ENCODE data around the gene TRERF1. TPM values are rescaled to one million over a fixed set of nuclear protein-coding genes. Genes with fewer than 3 reads are reported as not detected.
A peak's percentile ranks its signal among the peaks of the same experiment; 100 is the strongest.

Gene TRERF1
- total and polyA plus RNA-seq, 2 experiments from 2014 or later: 6.4 to 8.7 TPM

DNA sequence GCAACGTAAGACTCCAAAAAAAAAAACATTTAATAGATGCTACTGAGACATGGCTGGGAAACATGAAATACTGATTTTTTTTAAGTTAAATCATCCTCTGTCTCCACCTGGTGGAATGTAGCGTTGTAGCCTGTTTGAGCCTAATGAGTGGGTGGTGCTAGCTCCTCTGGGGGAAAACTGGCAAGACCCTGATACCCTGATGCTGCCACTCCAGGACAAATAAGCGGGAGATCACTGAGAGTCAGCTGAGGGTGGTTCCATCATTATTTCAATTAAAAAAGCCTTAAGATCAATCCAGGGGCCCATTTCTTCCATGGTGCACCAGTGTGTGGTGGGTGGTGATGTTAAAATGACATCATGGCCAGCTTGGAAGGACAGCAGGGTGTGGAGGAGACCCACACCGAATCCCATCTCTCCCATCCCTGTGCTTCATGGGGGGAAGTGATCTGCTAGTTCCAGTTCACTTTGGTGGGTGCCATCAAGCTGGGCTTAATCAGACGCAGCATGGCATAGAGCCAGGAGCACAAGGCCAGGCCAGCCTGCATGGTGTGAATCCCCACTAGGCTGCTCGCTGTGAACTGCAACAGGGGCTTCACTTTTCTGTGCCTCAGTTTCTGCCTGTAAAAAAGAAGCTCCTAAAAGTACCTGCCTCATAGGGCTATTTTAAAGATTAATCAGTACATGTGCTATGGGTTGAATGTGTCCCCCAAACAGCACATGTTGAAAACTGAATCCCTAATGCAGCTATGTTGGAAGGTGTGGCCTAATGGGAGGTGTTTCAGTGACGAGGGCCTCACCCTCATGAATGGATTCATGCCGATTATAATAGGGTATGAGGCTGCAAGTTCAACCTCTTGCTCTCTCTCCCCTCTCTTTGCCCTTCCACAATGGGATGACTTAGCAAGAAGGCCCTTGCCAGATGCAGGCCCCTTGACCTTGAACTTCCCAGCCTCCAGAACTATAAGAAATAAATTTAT, 221.1 kb downstream of the TRERF1 start:
- H3K9me3 ChIP-seq (ENCODE audit: low read depth): no peaks in the 10 kb centered on the region
- H3K27me3 ChIP-seq: no peaks in the 10 kb centered on the region
- H3K4me1 ChIP-seq (ENCODE audit: low read depth): no peaks in the 10 kb centered on the region
- no peak for DNase-seq (ENCODE audit: low read depth in 1 of 2, low spot score in 1 of 2)
- no peak overlapping the region for H3K4me3 ChIP-seq
- TF ChIP-seq, protein P1, sequence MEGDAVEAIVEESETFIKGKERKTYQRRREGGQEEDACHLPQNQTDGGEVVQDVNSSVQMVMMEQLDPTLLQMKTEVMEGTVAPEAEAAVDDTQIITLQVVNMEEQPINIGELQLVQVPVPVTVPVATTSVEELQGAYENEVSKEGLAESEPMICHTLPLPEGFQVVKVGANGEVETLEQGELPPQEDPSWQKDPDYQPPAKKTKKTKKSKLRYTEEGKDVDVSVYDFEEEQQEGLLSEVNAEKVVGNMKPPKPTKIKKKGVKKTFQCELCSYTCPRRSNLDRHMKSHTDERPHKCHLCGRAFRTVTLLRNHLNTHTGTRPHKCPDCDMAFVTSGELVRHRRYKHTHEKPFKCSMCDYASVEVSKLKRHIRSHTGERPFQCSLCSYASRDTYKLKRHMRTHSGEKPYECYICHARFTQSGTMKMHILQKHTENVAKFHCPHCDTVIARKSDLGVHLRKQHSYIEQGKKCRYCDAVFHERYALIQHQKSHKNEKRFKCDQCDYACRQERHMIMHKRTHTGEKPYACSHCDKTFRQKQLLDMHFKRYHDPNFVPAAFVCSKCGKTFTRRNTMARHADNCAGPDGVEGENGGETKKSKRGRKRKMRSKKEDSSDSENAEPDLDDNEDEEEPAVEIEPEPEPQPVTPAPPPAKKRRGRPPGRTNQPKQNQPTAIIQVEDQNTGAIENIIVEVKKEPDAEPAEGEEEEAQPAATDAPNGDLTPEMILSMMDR (IDR thresholded peaks at IDR 0.05; ENCODE audit: low read depth, low read length): peak; percentile 35
- peaks cover 20% of the 10 kb centered on the region for H3K36me3 ChIP-seq
- no peak overlapping the region for H3K27ac ChIP-seq

DNA sequence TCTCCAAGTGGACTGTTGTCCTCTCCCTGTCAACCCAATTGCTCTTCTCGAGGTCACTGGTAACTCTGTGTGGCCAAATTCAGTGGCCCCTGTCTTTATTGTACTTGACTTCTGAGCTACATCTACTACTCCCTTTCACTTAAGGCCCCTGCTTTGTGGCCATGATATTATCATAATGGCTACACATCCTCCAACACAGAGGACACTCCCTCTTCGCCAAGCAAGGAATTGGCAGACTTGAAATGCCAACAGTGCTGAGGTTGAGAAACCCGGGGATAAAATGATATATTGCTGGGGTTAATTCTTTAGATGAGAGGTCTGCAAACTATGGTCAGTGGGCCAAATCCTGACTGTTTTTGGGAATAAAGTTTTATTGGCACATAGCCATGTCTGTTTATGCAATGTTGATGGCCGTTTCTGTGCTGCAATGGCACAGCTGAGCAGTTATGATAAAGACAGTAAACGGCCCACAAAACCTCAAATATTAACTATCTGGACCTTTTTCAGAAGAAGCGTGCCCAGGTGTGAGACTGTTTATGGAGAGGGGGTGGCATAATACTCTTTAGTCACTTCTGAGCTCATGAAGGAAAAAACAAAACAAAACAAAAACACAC, 222.1 kb downstream of the TRERF1 start:
- Histone ChIP-seq H3K9me3 (ENCODE audit: low read depth) (no peaks in the 10 kb centered on the region), H3K4me3 (no peak overlapping the region), H3K27ac (no peak overlapping the region), H3K4me1 (ENCODE audit: low read depth) (no peaks in the 10 kb centered on the region), H3K36me3 (peaks cover 14% of the 10 kb centered on the region), H3K27me3 (no peaks in the 10 kb centered on the region)
- TF ChIP-seq, protein P1 (IDR thresholded peaks at IDR 0.05; ENCODE audit: low read depth, low read length): no peak
- no peak for DNase-seq (ENCODE audit: low read depth in 1 of 2, low spot score in 1 of 2)

DNA sequence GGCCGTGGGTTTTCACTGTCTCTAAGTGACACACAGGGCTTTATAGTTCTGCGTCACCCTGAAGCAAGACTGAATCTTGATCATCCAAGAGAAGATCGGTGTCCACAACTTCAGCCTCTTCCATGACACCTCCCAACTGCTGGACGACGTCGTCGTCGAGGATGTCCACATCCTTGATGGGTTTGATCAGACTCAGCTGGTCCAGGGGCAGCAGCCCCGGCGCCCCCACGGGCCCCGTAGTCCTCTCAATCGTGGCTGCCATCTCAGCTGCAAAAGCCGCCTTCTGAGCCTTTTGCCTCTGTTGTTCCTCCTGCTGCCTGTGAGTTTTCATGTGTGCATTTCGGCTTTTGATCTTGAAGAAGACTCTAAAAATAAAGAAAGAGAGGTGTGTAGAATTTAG, 223.4 kb downstream of the TRERF1 start:
- no peaks in the 10 kb centered on the region for H3K4me1 ChIP-seq (ENCODE audit: low read depth)
- DNase-seq (ENCODE audit: low read depth in 1 of 2, low spot score in 1 of 2): no peak
- no peak overlapping the region for H3K4me3 ChIP-seq
- H3K36me3 ChIP-seq: peaks cover 14% of the 10 kb centered on the region
- H3K9me3 ChIP-seq (ENCODE audit: low read depth): no peaks in the 10 kb centered on the region
- H3K27me3 ChIP-seq: no peaks in the 10 kb centered on the region
- TF ChIP-seq, protein P1 (IDR thresholded peaks at IDR 0.05; ENCODE audit: low read depth, low read length): no peak
- no peak overlapping the region for H3K27ac ChIP-seq

DNA sequence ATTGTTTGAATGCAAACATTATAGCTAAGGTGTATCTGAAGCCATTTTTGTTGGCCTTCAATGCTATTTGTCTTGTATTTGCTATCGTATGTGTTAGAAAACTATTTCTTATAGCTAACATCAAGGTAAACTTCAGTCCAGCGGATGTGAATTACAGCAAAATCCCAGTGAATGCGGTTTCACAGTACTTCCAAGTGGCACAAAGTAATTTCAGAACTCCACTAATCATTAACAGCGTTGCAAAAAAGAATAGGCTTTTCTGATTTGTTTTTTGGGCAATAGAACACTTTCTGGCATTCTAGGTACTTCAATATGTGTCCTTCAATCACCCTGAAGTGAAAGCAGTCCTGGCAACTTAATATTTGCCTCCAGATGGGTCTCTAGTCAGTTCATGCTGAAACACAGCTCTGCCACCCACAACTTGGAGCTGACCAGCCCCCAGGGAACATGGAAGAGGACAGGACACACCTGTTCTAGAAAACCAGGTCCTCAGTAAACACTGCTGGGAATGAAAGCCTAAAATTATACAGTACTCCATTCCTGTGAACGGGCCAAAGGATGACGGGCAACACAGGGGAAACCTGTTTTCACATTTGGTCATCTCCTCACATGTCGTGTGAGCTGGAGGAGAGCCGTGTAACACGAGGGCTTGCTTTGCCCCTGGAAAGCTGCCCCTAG, 224.4 kb downstream of the TRERF1 start:
- DNase-seq (ENCODE audit: low read depth in 1 of 2, low spot score in 1 of 2): no peak
- TF ChIP-seq, protein P1 (IDR thresholded peaks at IDR 0.05; ENCODE audit: low read depth, low read length): no peak
- Histone ChIP-seq H3K36me3 (peaks cover 10% of the 10 kb centered on the region), H3K9me3 (ENCODE audit: low read depth) (no peaks in the 10 kb centered on the region), H3K4me3 (no peak overlapping the region), H3K27ac (no peak overlapping the region), H3K4me1 (ENCODE audit: low read depth) (no peaks in the 10 kb centered on the region), H3K27me3 (no peaks in the 10 kb centered on the region)

DNA sequence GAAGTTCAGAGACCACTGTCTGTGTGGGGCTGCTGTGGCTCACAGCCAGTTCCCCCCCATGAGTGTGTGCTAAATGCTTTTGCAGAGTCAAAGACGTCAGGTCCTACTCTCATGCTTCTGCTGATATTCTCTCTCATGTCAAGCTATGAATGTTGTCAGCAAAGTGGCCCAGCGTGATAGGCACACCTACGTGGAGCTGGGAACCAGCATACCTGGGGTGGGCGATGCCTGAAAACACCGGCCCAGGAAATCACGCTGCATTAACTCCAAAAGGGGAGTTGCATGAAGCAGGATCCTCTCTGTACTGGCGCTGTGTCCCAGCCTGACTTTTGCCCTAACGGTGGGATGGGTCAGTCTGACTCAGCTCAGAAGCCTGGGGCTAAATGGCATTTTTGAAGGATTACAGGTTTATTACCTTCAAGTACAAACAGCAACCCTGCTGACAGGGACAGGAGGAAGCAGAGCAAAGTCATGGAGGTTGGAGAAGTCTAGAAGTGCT, 225.0 kb downstream of the TRERF1 start:
- H3K9me3 ChIP-seq (ENCODE audit: low read depth): no peaks in the 10 kb centered on the region
- H3K27ac ChIP-seq: no peak overlapping the region
- H3K27me3 ChIP-seq: no peaks in the 10 kb centered on the region
- H3K36me3 ChIP-seq: peaks cover 8% of the 10 kb centered on the region
- no peak for DNase-seq (ENCODE audit: low read depth in 1 of 2, low spot score in 1 of 2)
- no peak overlapping the region for H3K4me3 ChIP-seq
- H3K4me1 ChIP-seq (ENCODE audit: low read depth): no peaks in the 10 kb centered on the region
- TF ChIP-seq, protein P1 (IDR thresholded peaks at IDR 0.05; ENCODE audit: low read depth, low read length): no peak

All from cardiac muscle cell (in vitro differentiated cells and primary cell).